Measurements from ENCODE around the gene DCAF10.
A peak's percentile ranks its signal among the peaks of the same experiment; 100 is the strongest.
"Not testable (repeated sequence)": the region's sequence is repeated elsewhere in the genome, so short reads cannot be mapped to it uniquely, and the experiment has no call there.

Gene DCAF10

GRCh38 chr9:37792122-37792521 is 8.5 kb upstream of the DCAF10 start:
- TF ChIP-seq, protein P1, sequence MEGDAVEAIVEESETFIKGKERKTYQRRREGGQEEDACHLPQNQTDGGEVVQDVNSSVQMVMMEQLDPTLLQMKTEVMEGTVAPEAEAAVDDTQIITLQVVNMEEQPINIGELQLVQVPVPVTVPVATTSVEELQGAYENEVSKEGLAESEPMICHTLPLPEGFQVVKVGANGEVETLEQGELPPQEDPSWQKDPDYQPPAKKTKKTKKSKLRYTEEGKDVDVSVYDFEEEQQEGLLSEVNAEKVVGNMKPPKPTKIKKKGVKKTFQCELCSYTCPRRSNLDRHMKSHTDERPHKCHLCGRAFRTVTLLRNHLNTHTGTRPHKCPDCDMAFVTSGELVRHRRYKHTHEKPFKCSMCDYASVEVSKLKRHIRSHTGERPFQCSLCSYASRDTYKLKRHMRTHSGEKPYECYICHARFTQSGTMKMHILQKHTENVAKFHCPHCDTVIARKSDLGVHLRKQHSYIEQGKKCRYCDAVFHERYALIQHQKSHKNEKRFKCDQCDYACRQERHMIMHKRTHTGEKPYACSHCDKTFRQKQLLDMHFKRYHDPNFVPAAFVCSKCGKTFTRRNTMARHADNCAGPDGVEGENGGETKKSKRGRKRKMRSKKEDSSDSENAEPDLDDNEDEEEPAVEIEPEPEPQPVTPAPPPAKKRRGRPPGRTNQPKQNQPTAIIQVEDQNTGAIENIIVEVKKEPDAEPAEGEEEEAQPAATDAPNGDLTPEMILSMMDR (IDR thresholded peaks at IDR 0.05; ENCODE audit: low read depth, low read length): no peak
- no peak overlapping the region for H3K4me3 ChIP-seq (ENCODE audit: low read depth, low read length)
- in situ Hi-C loops (cut with HindIII; ENCODE audit: low sequenced_read_pairs): no loop called here
- DNase-seq (ENCODE audit: low read depth, low spot score): no peak

DNA sequence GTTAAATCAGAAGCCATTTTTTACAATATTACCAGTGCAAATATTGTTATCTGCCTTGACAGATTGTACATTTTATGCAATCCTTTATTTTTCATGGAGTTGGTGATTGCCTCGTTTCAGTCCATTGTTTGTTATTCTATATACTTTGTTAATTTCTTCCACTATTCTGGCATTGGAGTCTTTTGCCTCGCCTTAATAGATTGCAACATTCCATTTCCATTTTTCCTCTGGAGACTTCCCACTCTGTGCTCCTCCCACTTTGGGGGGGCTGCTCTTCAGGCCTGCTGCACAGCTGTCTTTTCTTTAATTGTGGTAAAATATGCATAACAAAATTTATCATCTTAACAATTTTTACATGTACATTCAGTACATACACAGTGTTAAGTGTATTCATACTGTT is 4.4 kb upstream of the DCAF10 start:
- DNase-seq (ENCODE audit: low read depth, low spot score): no peak
- in situ Hi-C loops (cut with HindIII; ENCODE audit: low sequenced_read_pairs): no loop called here
- H3K4me3 ChIP-seq (ENCODE audit: low read depth, low read length): no peak overlapping the region
- TF ChIP-seq, protein P1 (IDR thresholded peaks at IDR 0.05; ENCODE audit: low read depth, low read length): no peak

DNA sequence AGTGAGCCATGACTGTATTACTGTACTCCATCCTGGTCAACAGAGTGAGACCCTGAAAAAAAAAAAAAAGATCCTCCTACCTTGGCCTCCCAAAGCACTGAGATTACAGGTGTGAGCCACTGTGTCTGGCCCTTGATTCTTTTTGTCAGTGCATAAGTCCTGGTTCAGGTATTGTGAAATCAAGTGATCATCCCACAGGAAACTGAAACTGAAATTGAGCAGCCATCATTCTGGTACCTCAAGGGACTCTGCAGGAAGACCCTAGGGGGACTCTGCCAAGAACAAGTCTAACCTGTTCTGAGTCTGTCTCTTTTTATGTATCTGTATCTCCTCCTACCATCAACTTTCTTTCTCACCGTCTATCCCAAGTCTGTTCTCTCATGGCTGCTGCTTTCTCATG is 1.9 kb upstream of the DCAF10 start:
- DNase-seq (ENCODE audit: low read depth, low spot score): no peak

DNA sequence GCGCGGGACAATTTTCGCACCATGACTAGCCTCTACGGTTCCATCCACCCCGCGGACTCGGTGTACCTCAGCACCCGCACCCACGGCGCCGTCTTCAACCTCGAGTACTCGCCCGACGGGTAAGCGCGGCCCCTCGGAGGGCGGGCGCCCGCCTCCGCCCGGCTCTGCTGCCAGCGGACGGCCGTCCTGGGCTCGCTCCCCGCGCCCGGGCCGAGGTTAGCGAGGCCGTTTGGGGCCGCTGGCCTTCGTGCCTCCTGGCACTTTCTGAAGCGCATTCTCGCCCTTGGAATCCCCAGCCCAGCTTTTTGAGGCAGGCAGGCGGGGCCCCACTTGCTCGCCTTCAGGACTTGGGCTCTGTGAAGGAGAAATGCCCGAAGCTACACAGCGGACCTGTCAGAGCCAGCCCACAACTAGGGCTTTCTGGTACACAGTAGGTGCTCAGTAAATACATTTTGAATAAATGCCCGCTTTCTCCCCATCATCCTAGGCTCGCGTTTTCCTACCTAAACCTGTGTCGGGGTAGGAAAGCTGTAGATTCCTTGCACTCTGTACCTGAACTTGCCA is 772 bp downstream of the DCAF10 start:
- in situ Hi-C loops (cut with HindIII; ENCODE audit: low sequenced_read_pairs): no loop called here
- DNase-seq (ENCODE audit: low read depth, low spot score): no peak
- TF ChIP-seq, protein P1 (IDR thresholded peaks at IDR 0.05; ENCODE audit: low read depth, low read length): no peak
- peak overlapping the region; percentile 95 for H3K4me3 ChIP-seq (ENCODE audit: low read depth, low read length)

More for the DNA sequence above, 1.9 kb upstream of the DCAF10 start:
- in situ Hi-C loops (cut with HindIII; ENCODE audit: low sequenced_read_pairs): no loop called here
- TF ChIP-seq, protein P1 (IDR thresholded peaks at IDR 0.05; ENCODE audit: low read depth, low read length): no peak
- no peak overlapping the region for H3K4me3 ChIP-seq (ENCODE audit: low read depth, low read length)

DNA sequence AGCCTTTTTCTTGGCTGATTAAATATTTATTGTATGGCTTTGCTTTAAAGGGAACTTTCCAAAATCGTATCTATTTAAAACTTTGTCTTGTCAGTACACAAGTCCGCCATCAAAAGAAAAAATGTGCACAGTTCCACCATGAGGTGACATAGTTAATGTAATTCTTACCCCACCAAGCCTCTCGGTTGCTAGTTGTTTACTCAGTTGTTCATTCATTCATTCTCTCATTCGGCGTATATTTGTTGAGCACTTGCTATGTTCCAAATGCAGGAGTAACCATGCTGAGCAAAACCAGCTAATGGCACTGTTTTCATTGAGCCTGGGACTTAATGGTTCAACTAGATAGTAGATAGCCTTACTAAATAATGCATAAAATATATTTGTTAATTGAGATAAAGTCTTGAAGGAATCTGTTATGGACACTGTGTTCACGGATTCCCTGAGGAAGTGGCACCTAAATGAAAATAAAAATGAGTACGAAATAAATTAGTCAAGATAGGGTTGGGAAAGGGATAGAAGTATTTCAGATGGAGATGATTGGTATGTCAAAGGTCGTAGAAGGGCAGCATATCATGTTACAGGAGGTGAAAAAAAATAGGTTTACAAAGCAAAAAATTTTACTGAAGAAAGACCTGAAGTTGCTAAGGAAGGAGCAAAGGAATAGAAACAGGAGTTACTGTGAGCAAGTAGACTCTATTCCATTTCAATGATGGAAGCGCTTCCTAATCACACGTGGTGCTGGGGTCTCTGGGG is 1.5 kb downstream of the DCAF10 start:
- in situ Hi-C loops (cut with HindIII; ENCODE audit: low sequenced_read_pairs): no loop called here
- TF ChIP-seq, protein P1 (IDR thresholded peaks at IDR 0.05; ENCODE audit: low read depth, low read length): no peak
- no peak for DNase-seq (ENCODE audit: low read depth, low spot score)
- H3K4me3 ChIP-seq (ENCODE audit: low read depth, low read length): peak overlapping the region; percentile 95

GRCh38 chr9:37806271-37806670 is 5.7 kb downstream of the DCAF10 start:
- DNase-seq (ENCODE audit: low read depth, low spot score): no peak
- H3K4me3 ChIP-seq (ENCODE audit: low read depth, low read length): no peak overlapping the region
- TF ChIP-seq, protein P1 (IDR thresholded peaks at IDR 0.05; ENCODE audit: low read depth, low read length): no peak
- in situ Hi-C loops (cut with HindIII; ENCODE audit: low sequenced_read_pairs): no loop called here

GRCh38 chr9:37809676-37810075 is 9.1 kb downstream of the DCAF10 start:
- in situ Hi-C loops (cut with HindIII; ENCODE audit: low sequenced_read_pairs); DNase-seq (ENCODE audit: low read depth, low spot score); H3K4me3 ChIP-seq (ENCODE audit: low read depth, low read length): not testable (repeated sequence)
